Ramos (cell line): Measurements from ENCODE around the gene PCDHGC4.

ENCODE experiments used
- in situ Hi-C: fragments of 300-500 bp; cut with MboI; formaldehyde crosslinking; loops from one replicate; pipeline ENCODE4 v1.14.3; 2022; ENCODE audit warnings: low sequenced_read_pairs; ENCODE audit not compliant: unreplicated experiment

Gene PCDHGC4

GRCh38 chr5:141484641-141485311, at the start of gene PCDHGC4:
Gene PCDHGC4 (plus strand): TSS chr5:141485030. CDS start chr5:141485174, 144 bp downstream.
- in situ Hi-C loops: no loop called here

GRCh38 chr5:141437221-141437620, 47.6 kb upstream of the PCDHGC4 start:
- in situ Hi-C loops: no loop called here

GRCh38 chr5:141439411-141440141, 45.3 kb upstream of the PCDHGC4 start:
- in situ Hi-C loops: no loop called here

GRCh38 chr5:141440341-141440740, 44.5 kb upstream of the PCDHGC4 start:
- in situ Hi-C loops: no loop called here

- in situ Hi-C loops: no loop called here
These were observed 43.2 kb upstream of the PCDHGC4 start for GRCh38 chr5:141441571-141442170.

- in situ Hi-C loops: no loop called here
These were observed 19.5 kb upstream of the PCDHGC4 start for GRCh38 chr5:141465351-141465750.

- in situ Hi-C loops: loop anchor here (5.0 kb wide), 1 partner anchor 82 kb away; no protein-coding TSS in a partner anchor
These were observed 9.2 kb upstream of the PCDHGC4 start, which contains the start of gene PCDHGC3 for GRCh38 chr5:141475625-141476131. Gene PCDHGC3 (plus strand): TSS chr5:141475966. CDS start chr5:141476117, 151 bp downstream.

GRCh38 chr5:141476132-141476911, 8.5 kb upstream of the PCDHGC4 start:
- in situ Hi-C loops: loop anchor here (5.0 kb wide), 1 partner anchor 81 kb away; no protein-coding TSS in a partner anchor

GRCh38 chr5:141477044-141477575, 7.7 kb upstream of the PCDHGC4 start:
- in situ Hi-C loops: loop anchor here (5.0 kb wide), 1 partner anchor 80 kb away; no protein-coding TSS in a partner anchor

- in situ Hi-C loops: loop anchor here (5.0 kb wide), 1 partner anchor 79 kb away; no protein-coding TSS in a partner anchor
These were observed 7.0 kb upstream of the PCDHGC4 start for GRCh38 chr5:141477815-141478214.

- in situ Hi-C loops: loop anchor here (5.0 kb wide), 1 partner anchor 79 kb away; no protein-coding TSS in a partner anchor
These were observed 6.4 kb upstream of the PCDHGC4 start for GRCh38 chr5:141478321-141478945.

- in situ Hi-C loops: loop anchor here (5.0 kb wide), 1 partner anchor 78 kb away; no protein-coding TSS in a partner anchor
These were observed 5.1 kb upstream of the PCDHGC4 start for GRCh38 chr5:141479776-141480175.

- in situ Hi-C loops: no loop called here
These were observed 928 bp upstream of the PCDHGC4 start for GRCh38 chr5:141483902-141484301.

GRCh38 chr5:141484310-141484640, 555 bp upstream of the PCDHGC4 start:
- in situ Hi-C loops: no loop called here

GRCh38 chr5:141485321-141486055, 658 bp downstream of the PCDHGC4 start:
- in situ Hi-C loops: no loop called here

- in situ Hi-C loops: no loop called here
These were observed 1.3 kb downstream of the PCDHGC4 start for GRCh38 chr5:141486091-141486490.

- in situ Hi-C loops: no loop called here
These were observed 2.3 kb downstream of the PCDHGC4 start for GRCh38 chr5:141487131-141487530.
